Measurements from ENCODE around the gene GLUD1. TPM values are rescaled to one million over a fixed set of nuclear protein-coding genes. Genes with fewer than 3 reads are reported as not detected.
"Not testable (repeated sequence)": the region's sequence is repeated elsewhere in the genome, so short reads cannot be mapped to it uniquely, and the experiment has no call there.

Gene GLUD1
- total RNA-seq, 2 donors from 2014 or later: 111 to 120 TPM

- DNase-seq (ENCODE audit: low spot score); H3K4me1 Mint-ChIP-seq (ENCODE audit: low read depth in 2 of 2); H3K27ac Mint-ChIP-seq; H3K36me3 Mint-ChIP-seq; H3K4me3 Mint-ChIP-seq; H3K9me3 Mint-ChIP-seq; H3K27me3 Mint-ChIP-seq; ATAC-seq: not testable (repeated sequence)
These were observed 79.5 kb downstream of the GLUD1 start for GRCh38 chr10:87014986-87015716.

- not testable (repeated sequence) for DNase-seq (ENCODE audit: low spot score); H3K4me1 Mint-ChIP-seq (ENCODE audit: low read depth in 2 of 2); ATAC-seq; H3K27ac Mint-ChIP-seq; H3K27me3 Mint-ChIP-seq; H3K9me3 Mint-ChIP-seq; H3K4me3 Mint-ChIP-seq; H3K36me3 Mint-ChIP-seq
These were observed 81.1 kb downstream of the GLUD1 start for GRCh38 chr10:87013528-87013927.

GRCh38 chr10:87009134-87009696 lies 85.4 kb downstream of the GLUD1 start:
- ATAC-seq; H3K9me3 Mint-ChIP-seq; H3K4me3 Mint-ChIP-seq; H3K27me3 Mint-ChIP-seq; H3K4me1 Mint-ChIP-seq (ENCODE audit: low read depth in 2 of 2); DNase-seq (ENCODE audit: low spot score); H3K36me3 Mint-ChIP-seq; H3K27ac Mint-ChIP-seq: not testable (repeated sequence)

GRCh38 chr10:87008303-87008702 lies 86.3 kb downstream of the GLUD1 start:
- DNase-seq (ENCODE audit: low spot score); ATAC-seq; H3K36me3 Mint-ChIP-seq; H3K27me3 Mint-ChIP-seq; H3K27ac Mint-ChIP-seq; H3K4me1 Mint-ChIP-seq (ENCODE audit: low read depth in 2 of 2); H3K9me3 Mint-ChIP-seq; H3K4me3 Mint-ChIP-seq: not testable (repeated sequence)

GRCh38 chr10:87007674-87008073 lies 87.0 kb downstream of the GLUD1 start:
- H3K9me3 Mint-ChIP-seq; DNase-seq (ENCODE audit: low spot score); ATAC-seq: not testable (repeated sequence)

GRCh38 chr10:87007124-87007523 lies 87.5 kb downstream of the GLUD1 start:
- H3K27ac Mint-ChIP-seq; H3K4me3 Mint-ChIP-seq; H3K9me3 Mint-ChIP-seq; ATAC-seq; H3K36me3 Mint-ChIP-seq; DNase-seq (ENCODE audit: low spot score); H3K4me1 Mint-ChIP-seq (ENCODE audit: low read depth in 2 of 2); H3K27me3 Mint-ChIP-seq: not testable (repeated sequence)

More at GRCh38 chr10:87007674-87008073, 87.0 kb downstream of the GLUD1 start:
- not testable (repeated sequence) for H3K36me3 Mint-ChIP-seq; H3K27ac Mint-ChIP-seq; H3K4me1 Mint-ChIP-seq (ENCODE audit: low read depth in 2 of 2); H3K4me3 Mint-ChIP-seq; H3K27me3 Mint-ChIP-seq

- no peak overlapping the region for H3K27ac Mint-ChIP-seq
- ATAC-seq: no peak
These were observed 94.2 kb downstream of the GLUD1 start for GRCh38 chr10:87000491-87000890.

More at GRCh38 chr10:87000491-87000890, 94.2 kb downstream of the GLUD1 start:
- H3K36me3 Mint-ChIP-seq: no peaks in the 10 kb centered on the region
- H3K4me1 Mint-ChIP-seq (ENCODE audit: low read depth in 2 of 2): no peaks in the 10 kb centered on the region
- no peak for DNase-seq (ENCODE audit: low spot score)
- H3K9me3 Mint-ChIP-seq: no peaks in the 10 kb centered on the region
- H3K27me3 Mint-ChIP-seq: no peaks in the 10 kb centered on the region
- no peak overlapping the region for H3K4me3 Mint-ChIP-seq

Other genes with a start within 250 kb of the GLUD1 start
- not detected for gene MMRN2, start 137.2 kb downstream of the GLUD1 start, total RNA-seq
- not detected for gene SNCG, start 136.2 kb downstream of the GLUD1 start, total RNA-seq
- not detected for gene ADIRF, start 126.4 kb downstream of the GLUD1 start, total RNA-seq
- not detected for gene FAM25A, start 74.5 kb downstream of the GLUD1 start, total RNA-seq
- gene SHLD2, start 363 bp upstream of the GLUD1 start, total RNA-seq: 10 to 100 TPM; 19.2 to 43.3 TPM
- gene NUTM2A, start 130.6 kb upstream of the GLUD1 start, total RNA-seq: under 1 TPM; 0.56 to 0.93 TPM

Data from natural killer cell treated with Interleukin-12 subunit alpha and Interleukin-12 subunit beta and Interleukin-15 and Interleukin-18, amount 100 ng/mL, for 72 hours (primary cell).